GM23338 (cell line): ENCODE measurements around the gene FAM81A. TPM values are rescaled to one million over a fixed set of nuclear protein-coding genes. Genes with fewer than 3 reads are reported as not detected.
A peak's percentile ranks its signal among the peaks of the same experiment; 100 is the strongest.

Experiments used
- ATAC-seq: fragments of 200-7000 bp; cut with Tn5 transposase; 3 replicates; pipeline ENCODE4 v1.9.1; 2020
- DNase-seq: peaks from one replicate; pipeline ENCODE4 v3.0.0-alpha.2; 2015; ENCODE audit warnings: low spot score
- H2AFZ ChIP-seq: fragments of 200-600 bp; sonication (generic); 2 replicates; pipeline ENCODE4 v1.8.0; 2016; ENCODE audit warnings: antibody characterized with exemption, mild to moderate bottlenecking, moderate library complexity
- H3F3A ChIP-seq: fragments of 200-600 bp; sonication (generic); replicated peaks from 2 replicates; pipeline ENCODE4 v1.8.0; 2017; ENCODE audit warnings: antibody characterized with exemption, mixed run types, low read depth
- H3K27ac ChIP-seq: fragments of 200-600 bp; sonication (generic); 2 replicates; pipeline ENCODE4 v1.6.1; 2016; ENCODE audit warnings: low read depth
- H3K27me3 ChIP-seq: fragments of 200-600 bp; sonication (generic); 2 replicates; pipeline ENCODE4 v1.8.0; 2016; ENCODE audit warnings: mild to moderate bottlenecking, mixed run types, moderate library complexity; ENCODE audit not compliant: insufficient read depth
- H3K36me3 ChIP-seq: fragments of 200-600 bp; sonication (generic); 2 replicates; pipeline ENCODE4 v1.8.0; 2016; ENCODE audit warnings: mild to moderate bottlenecking; ENCODE audit not compliant: insufficient read depth
- H3K4me1 ChIP-seq: fragments of 200-600 bp; sonication (generic); 2 replicates; pipeline ENCODE4 v1.8.0; 2016; ENCODE audit warnings: mild to moderate bottlenecking, moderate library complexity; ENCODE audit not compliant: insufficient read depth
- H3K4me2 ChIP-seq: fragments of 200-600 bp; sonication (generic); 2 replicates; pipeline ENCODE4 v1.7.1; 2017; ENCODE audit warnings: mixed run types
- H3K4me3 ChIP-seq: fragments of 200-600 bp; sonication (generic); 2 replicates; pipeline ENCODE4 v1.6.1; 2016; ENCODE audit warnings: mixed run types
- H3K79me2 ChIP-seq: fragments of 200-600 bp; sonication (generic); replicated peaks from 2 replicates; pipeline ENCODE4 v1.8.0; 2017; ENCODE audit warnings: mild to moderate bottlenecking; ENCODE audit not compliant: insufficient read depth
- H3K9me2 ChIP-seq: fragments of 200-600 bp; sonication (generic); 2 replicates; pipeline ENCODE4 v1.8.0; 2017; ENCODE audit not compliant: insufficient read depth
- H4K20me1 ChIP-seq: fragments of 200-600 bp; sonication (generic); replicated peaks from 2 replicates; pipeline ENCODE4 v1.8.0; 2017; ENCODE audit warnings: mild to moderate bottlenecking; ENCODE audit not compliant: insufficient read depth
- H3K27ac Mint-ChIP-seq: 2 replicates; pipeline ENCODE4 v1.8.0; 2020; ENCODE audit warnings: inconsistent platforms, mild to moderate bottlenecking, moderate library complexity, mixed read lengths
- H3K27me3 Mint-ChIP-seq: 3 replicates; pipeline ENCODE4 v1.8.0; 2022; ENCODE audit warnings: low read depth, mild to moderate bottlenecking, moderate library complexity, mixed read lengths, inconsistent platforms; ENCODE audit not compliant: insufficient read depth, poor library complexity
- H3K36me3 Mint-ChIP-seq: 3 replicates; pipeline ENCODE4 v1.8.0; 2021; ENCODE audit warnings: low read depth, mild to moderate bottlenecking, inconsistent platforms, moderate library complexity, mixed read lengths
- H3K4me1 Mint-ChIP-seq: 3 replicates; pipeline ENCODE4 v1.8.0; 2020; ENCODE audit warnings: mild to moderate bottlenecking, inconsistent platforms, mixed read lengths
- H3K4me3 Mint-ChIP-seq: 3 replicates; pipeline ENCODE4 v1.8.0; 2021; ENCODE audit warnings: moderate library complexity, mild to moderate bottlenecking, inconsistent platforms, mixed read lengths
- H3K9me3 Mint-ChIP-seq: 3 replicates; pipeline ENCODE4 v1.8.0; 2020; ENCODE audit warnings: moderate library complexity, mild to moderate bottlenecking, inconsistent platforms, mixed read lengths
- CREB1 ChIP-seq: fragments of 250-450 bp; sonication (Bioruptor Pico); IDR thresholded peaks from 2 replicates; pipeline ENCODE4 v1.5.0; 2020; ENCODE audit warnings: low read depth, mild to moderate bottlenecking, moderate library complexity
- EZH2 ChIP-seq: fragments of 200-600 bp; sonication (generic); IDR thresholded peaks from one replicate; pipeline ENCODE4 v1.8.0; 2017; ENCODE audit warnings: antibody characterized with exemption, mild to moderate bottlenecking, low read depth; ENCODE audit not compliant: unreplicated experiment
- EZH2phosphoT487 ChIP-seq: fragments of 200-600 bp; sonication (generic); IDR thresholded peaks from one replicate; pipeline ENCODE4 v1.8.1; 2018; ENCODE audit warnings: antibody characterized with exemption; ENCODE audit not compliant: unreplicated experiment
- POLR2AphosphoS5 ChIP-seq: IDR thresholded peaks from 2 replicates; pipeline ENCODE4 v1.6.1; 2016; ENCODE audit warnings: antibody characterized with exemption, low read depth
- STAT1 ChIP-seq: IDR thresholded peaks from one replicate; pipeline ENCODE4 v1.6.1; 2016; ENCODE audit warnings: antibody characterized with exemption; ENCODE audit not compliant: unreplicated experiment
- polyA plus RNA-seq: library from polyadenylated mRNA; unstranded; fragments of >200 nt; fragmentation: Nextera tagmentation; extraction: Ambion mirVana; gene quantifications from 2 replicates; pipeline ENCODE4 v1.2.1, GENCODE V29; 2016
- total RNA-seq: library from RNA; depleted of rRNA; stranded (reverse); fragments of >200 nt; shearing (Covaris generic); gene quantifications from 2 replicates; pipeline ENCODE4 v1.2.3, GENCODE V29; 2014
- TF ChIP-seq, protein P1 (sequence below): fragments of 250-450 bp; sonication (Bioruptor Pico); IDR thresholded peaks from 2 replicates; pipeline ENCODE4 v1.5.0; 2020; ENCODE audit warnings: mild to moderate bottlenecking, moderate library complexity
- TF ChIP-seq, protein P2 (sequence below): IDR thresholded peaks from 2 replicates; pipeline ENCODE4 v1.6.1; 2016; ENCODE audit warnings: antibody characterized with exemption

FAM81A gene
- total and polyA plus RNA-seq, 2 experiments from 2014 or later: 0.73 to 4.1 TPM

DNA sequence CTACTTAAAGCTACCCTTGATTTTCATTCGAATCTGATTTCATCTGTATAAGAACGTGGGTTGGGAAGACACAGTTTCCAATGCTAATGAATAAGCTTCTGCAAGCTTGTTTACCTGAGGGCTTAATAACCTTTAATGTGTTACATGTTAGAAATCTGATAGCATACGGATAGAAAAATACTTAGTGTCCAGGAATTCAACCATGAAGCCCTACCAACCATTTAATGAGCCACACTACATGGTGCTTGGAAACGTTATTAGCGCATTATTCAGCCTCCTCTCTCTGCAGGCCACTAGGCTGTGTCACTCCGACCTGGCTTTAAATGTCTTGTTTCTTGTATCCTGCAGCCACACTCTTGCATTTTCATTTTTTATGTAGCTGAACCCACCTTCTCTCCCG lies 1.6 kb downstream of the FAM81A start (continued):
- TF ChIP-seq, protein P1, sequence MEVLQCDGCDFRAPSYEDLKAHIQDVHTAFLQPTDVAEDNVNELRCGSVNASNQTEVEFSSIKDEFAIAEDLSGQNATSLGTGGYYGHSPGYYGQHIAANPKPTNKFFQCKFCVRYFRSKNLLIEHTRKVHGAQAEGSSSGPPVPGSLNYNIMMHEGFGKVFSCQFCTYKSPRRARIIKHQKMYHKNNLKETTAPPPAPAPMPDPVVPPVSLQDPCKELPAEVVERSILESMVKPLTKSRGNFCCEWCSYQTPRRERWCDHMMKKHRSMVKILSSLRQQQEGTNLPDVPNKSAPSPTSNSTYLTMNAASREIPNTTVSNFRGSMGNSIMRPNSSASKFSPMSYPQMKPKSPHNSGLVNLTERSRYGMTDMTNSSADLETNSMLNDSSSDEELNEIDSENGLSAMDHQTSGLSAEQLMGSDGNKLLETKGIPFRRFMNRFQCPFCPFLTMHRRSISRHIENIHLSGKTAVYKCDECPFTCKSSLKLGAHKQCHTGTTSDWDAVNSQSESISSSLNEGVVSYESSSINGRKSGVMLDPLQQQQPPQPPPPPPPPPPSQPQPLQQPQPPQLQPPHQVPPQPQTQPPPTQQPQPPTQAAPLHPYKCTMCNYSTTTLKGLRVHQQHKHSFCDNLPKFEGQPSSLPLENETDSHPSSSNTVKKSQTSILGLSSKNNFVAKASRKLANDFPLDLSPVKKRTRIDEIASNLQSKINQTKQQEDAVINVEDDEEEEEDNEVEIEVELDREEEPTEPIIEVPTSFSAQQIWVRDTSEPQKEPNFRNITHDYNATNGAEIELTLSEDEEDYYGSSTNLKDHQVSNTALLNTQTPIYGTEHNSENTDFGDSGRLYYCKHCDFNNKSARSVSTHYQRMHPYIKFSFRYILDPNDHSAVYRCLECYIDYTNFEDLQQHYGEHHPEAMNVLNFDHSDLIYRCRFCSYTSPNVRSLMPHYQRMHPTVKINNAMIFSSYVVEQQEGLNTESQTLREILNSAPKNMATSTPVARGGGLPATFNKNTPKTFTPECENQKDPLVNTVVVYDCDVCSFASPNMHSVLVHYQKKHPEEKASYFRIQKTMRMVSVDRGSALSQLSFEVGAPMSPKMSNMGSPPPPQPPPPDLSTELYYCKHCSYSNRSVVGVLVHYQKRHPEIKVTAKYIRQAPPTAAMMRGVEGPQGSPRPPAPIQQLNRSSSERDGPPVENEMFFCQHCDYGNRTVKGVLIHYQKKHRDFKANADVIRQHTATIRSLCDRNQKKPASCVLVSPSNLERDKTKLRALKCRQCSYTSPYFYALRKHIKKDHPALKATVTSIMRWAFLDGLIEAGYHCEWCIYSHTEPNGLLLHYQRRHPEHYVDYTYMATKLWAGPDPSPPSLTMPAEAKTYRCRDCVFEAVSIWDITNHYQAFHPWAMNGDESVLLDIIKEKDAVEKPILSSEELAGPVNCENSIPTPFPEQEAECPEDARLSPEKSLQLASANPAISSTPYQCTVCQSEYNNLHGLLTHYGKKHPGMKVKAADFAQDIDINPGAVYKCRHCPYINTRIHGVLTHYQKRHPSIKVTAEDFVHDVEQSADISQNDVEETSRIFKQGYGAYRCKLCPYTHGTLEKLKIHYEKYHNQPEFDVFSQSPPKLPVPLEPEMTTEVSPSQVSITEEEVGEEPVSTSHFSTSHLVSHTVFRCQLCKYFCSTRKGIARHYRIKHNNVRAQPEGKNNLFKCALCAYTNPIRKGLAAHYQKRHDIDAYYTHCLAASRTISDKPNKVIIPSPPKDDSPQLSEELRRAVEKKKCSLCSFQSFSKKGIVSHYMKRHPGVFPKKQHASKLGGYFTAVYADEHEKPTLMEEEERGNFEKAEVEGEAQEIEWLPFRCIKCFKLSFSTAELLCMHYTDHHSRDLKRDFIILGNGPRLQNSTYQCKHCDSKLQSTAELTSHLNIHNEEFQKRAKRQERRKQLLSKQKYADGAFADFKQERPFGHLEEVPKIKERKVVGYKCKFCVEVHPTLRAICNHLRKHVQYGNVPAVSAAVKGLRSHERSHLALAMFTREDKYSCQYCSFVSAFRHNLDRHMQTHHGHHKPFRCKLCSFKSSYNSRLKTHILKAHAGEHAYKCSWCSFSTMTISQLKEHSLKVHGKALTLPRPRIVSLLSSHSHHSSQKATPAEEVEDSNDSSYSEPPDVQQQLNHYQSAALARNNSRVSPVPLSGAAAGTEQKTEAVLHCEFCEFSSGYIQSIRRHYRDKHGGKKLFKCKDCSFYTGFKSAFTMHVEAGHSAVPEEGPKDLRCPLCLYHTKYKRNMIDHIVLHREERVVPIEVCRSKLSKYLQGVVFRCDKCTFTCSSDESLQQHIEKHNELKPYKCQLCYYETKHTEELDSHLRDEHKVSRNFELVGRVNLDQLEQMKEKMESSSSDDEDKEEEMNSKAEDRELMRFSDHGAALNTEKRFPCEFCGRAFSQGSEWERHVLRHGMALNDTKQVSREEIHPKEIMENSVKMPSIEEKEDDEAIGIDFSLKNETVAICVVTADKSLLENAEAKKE (CRISPR knock-in tag): no peak
- TF ChIP-seq EZH2phosphoT487 (no peak), POLR2AphosphoS5 (no peak), CREB1 (no peak)
- TF ChIP-seq, protein P2, sequence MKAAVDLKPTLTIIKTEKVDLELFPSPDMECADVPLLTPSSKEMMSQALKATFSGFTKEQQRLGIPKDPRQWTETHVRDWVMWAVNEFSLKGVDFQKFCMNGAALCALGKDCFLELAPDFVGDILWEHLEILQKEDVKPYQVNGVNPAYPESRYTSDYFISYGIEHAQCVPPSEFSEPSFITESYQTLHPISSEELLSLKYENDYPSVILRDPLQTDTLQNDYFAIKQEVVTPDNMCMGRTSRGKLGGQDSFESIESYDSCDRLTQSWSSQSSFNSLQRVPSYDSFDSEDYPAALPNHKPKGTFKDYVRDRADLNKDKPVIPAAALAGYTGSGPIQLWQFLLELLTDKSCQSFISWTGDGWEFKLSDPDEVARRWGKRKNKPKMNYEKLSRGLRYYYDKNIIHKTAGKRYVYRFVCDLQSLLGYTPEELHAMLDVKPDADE: no peak

- DNase-seq (peak; percentile 26), ATAC-seq (peak; percentile 66)
- Histone ChIP-seq H3K4me2 (no peak overlapping the region), H3K36me3 (no peaks in the 10 kb centered on the region), H2AFZ (peak overlapping the region; percentile 78), H4K20me1 (no peaks in the 10 kb centered on the region; the same call in 1 of the 2 replicates), H3K4me3 (no peak overlapping the region), H3F3A (peaks cover 6% of the 10 kb centered on the region; the same call in 1 of the 2 replicates), H3K9me2 (peaks cover 6% of the 10 kb centered on the region; the same call in 1 of the 2 replicates), H3K79me2 (no peaks in the 10 kb centered on the region), H3K27ac (no peak overlapping the region), H3K4me1 (peaks cover 18% of the 10 kb centered on the region), H3K27me3 (peaks cover 27% of the 10 kb centered on the region)
- H3K4me3 Mint-ChIP-seq: no peak overlapping the region
- H3K27ac Mint-ChIP-seq: no peak overlapping the region
- no peaks in the 10 kb centered on the region; the same call in 2 of the 3 replicates for H3K9me3 Mint-ChIP-seq
- H3K36me3 Mint-ChIP-seq: no peaks in the 10 kb centered on the region
- peaks cover 25% of the 10 kb centered on the region for H3K4me1 Mint-ChIP-seq
- peaks cover 22% of the 10 kb centered on the region for H3K27me3 Mint-ChIP-seq
- TF ChIP-seq EZH2: no peak
- TF ChIP-seq STAT1: no peak
Measured at GRCh38 chr15:59443341-59444072, 5.5 kb downstream of the FAM81A start.
